Measurements from ENCODE around the gene KCNB1.

KCNB1 gene

GRCh38 chr20:49445176-49445575 lies 37.3 kb downstream of the KCNB1 start:
- no peak for TF ChIP-seq CTCF (IDR thresholded peaks at IDR 0.05; ENCODE audit: extremely low read depth, insufficient read depth, missing control alignments)
- in situ Hi-C loops (cut with MboI; ENCODE audit: low pct_unique_long_range_greater_than_20kb, low sequenced_read_pairs, unreplicated experiment), result no loop called here
- no peak for DNase-seq (ENCODE audit: low spot score)

- DNase-seq (ENCODE audit: low spot score), result no peak
- TF ChIP-seq CTCF (IDR thresholded peaks at IDR 0.05; ENCODE audit: extremely low read depth, insufficient read depth, missing control alignments), result no peak
- in situ Hi-C loops (cut with MboI; ENCODE audit: low pct_unique_long_range_greater_than_20kb, low sequenced_read_pairs, unreplicated experiment), result no loop called here
Observed at GRCh38 chr20:49444553-49444990, 37.9 kb downstream of the KCNB1 start.

- DNase-seq (ENCODE audit: low spot score), result no peak
- TF ChIP-seq CTCF (IDR thresholded peaks at IDR 0.05; ENCODE audit: extremely low read depth, insufficient read depth, missing control alignments), result no peak
- in situ Hi-C loops (cut with MboI; ENCODE audit: low pct_unique_long_range_greater_than_20kb, low sequenced_read_pairs, unreplicated experiment), result no loop called here
Observed at GRCh38 chr20:49437057-49437456, 45.4 kb downstream of the KCNB1 start.

- in situ Hi-C loops (cut with MboI; ENCODE audit: low pct_unique_long_range_greater_than_20kb, low sequenced_read_pairs, unreplicated experiment), result no loop called here
- no peak for TF ChIP-seq CTCF (IDR thresholded peaks at IDR 0.05; ENCODE audit: extremely low read depth, insufficient read depth, missing control alignments)
- DNase-seq (ENCODE audit: low spot score), result no peak
Observed at GRCh38 chr20:49435639-49436038, 46.8 kb downstream of the KCNB1 start.

GRCh38 chr20:49433333-49433732 lies 49.1 kb downstream of the KCNB1 start:
- in situ Hi-C loops (cut with MboI; ENCODE audit: low pct_unique_long_range_greater_than_20kb, low sequenced_read_pairs, unreplicated experiment), result no loop called here
- TF ChIP-seq CTCF (IDR thresholded peaks at IDR 0.05; ENCODE audit: extremely low read depth, insufficient read depth, missing control alignments), result no peak
- no peak for DNase-seq (ENCODE audit: low spot score)

- in situ Hi-C loops (cut with MboI; ENCODE audit: low pct_unique_long_range_greater_than_20kb, low sequenced_read_pairs, unreplicated experiment), result no loop called here
- DNase-seq (ENCODE audit: low spot score), result no peak
- no peak for TF ChIP-seq CTCF (IDR thresholded peaks at IDR 0.05; ENCODE audit: extremely low read depth, insufficient read depth, missing control alignments)
Observed at GRCh38 chr20:49432550-49432949, 49.9 kb downstream of the KCNB1 start.

- no peak for DNase-seq (ENCODE audit: low spot score)
- TF ChIP-seq CTCF (IDR thresholded peaks at IDR 0.05; ENCODE audit: extremely low read depth, insufficient read depth, missing control alignments), result no peak
- in situ Hi-C loops (cut with MboI; ENCODE audit: low pct_unique_long_range_greater_than_20kb, low sequenced_read_pairs, unreplicated experiment), result no loop called here
Observed at GRCh38 chr20:49431329-49431728, 51.1 kb downstream of the KCNB1 start.
